ENCODE measurements around the gene CROCC2. TPM values are rescaled to one million over a fixed set of nuclear protein-coding genes. Genes with fewer than 3 reads are reported as not detected.
A peak's percentile ranks its signal among the peaks of the same experiment; 100 is the strongest.

The CROCC2 gene
- total and polyA plus RNA-seq, 7 donors = under 0.01 to 0.09 TPM; not detected in 5

GRCh38 chr2:241007880-241008710 is 102.0 kb downstream of the CROCC2 start:
- Histone ChIP-seq H3K4me3 (no peak overlapping the region), H3K27ac (no peak overlapping the region), H3K36me3 (peaks cover 0 to 8% (median 0%) of the 10 kb centered on the region in 4 donors), H3K4me1 (peaks cover 0 to 19% (median 14%) of the 10 kb centered on the region in 4 donors), H3K9me3 (peaks cover 4 to 20% (median 9%) of the 10 kb centered on the region in 4 donors), H3K27me3 (no peaks in the 10 kb centered on the region)
- whole genome bisulfite sequencing, 2 donors = 86 to 88% methylated on average over 20 of the region's 20 CpGs
- peak; percentile 63 for DNase-seq
- TF ChIP-seq CTCF (IDR thresholded peaks at IDR 0.05) (no peak), POLR2AphosphoS5 (IDR thresholded peaks at IDR 0.05) (no peak), EP300 (IDR thresholded peaks at IDR 0.05) (no peak), POLR2A (IDR thresholded peaks at IDR 0.05) (no peak)
- intact Hi-C loops (cut with DNase I) = no loop called here

- Histone ChIP-seq H3K4me3 (no peak overlapping the region), H3K4me1 (peaks cover 0 to 19% (median 14%) of the 10 kb centered on the region in 4 donors), H3K9me3 (peaks cover 3 to 15% (median 7%) of the 10 kb centered on the region in 4 donors), H3K27ac (no peak overlapping the region), H3K36me3 (peaks cover 0 to 2% (median 0%) of the 10 kb centered on the region in 4 donors), H3K27me3 (no peaks in the 10 kb centered on the region)
- DNase-seq = no peak
- 94 to 97% methylated on average over 7 of the region's 7 CpGs for WGBS, 2 donors
- intact Hi-C loops (cut with DNase I) = no loop called here
- TF ChIP-seq POLR2A (IDR thresholded peaks at IDR 0.05) (no peak), POLR2AphosphoS5 (IDR thresholded peaks at IDR 0.05) (no peak), EP300 (IDR thresholded peaks at IDR 0.05) (no peak), CTCF (IDR thresholded peaks at IDR 0.05) (no peak)
These were observed 102.6 kb downstream of the CROCC2 start for GRCh38 chr2:241008711-241009121.

GRCh38 chr2:241009191-241009590 is 103.1 kb downstream of the CROCC2 start:
- H3K36me3 ChIP-seq = no peaks in the 10 kb centered on the region
- 93 to 97% methylated on average over 2 of the region's 2 CpGs for WGBS, 2 donors
- peak; percentile 56 for DNase-seq
- TF ChIP-seq EP300 (IDR thresholded peaks at IDR 0.05) (no peak), CTCF (IDR thresholded peaks at IDR 0.05) (no peak), POLR2A (IDR thresholded peaks at IDR 0.05) (no peak), POLR2AphosphoS5 (IDR thresholded peaks at IDR 0.05) (no peak)
- H3K4me3 ChIP-seq = peak overlapping the region in 1 of 4 donors; percentile 41
- no peaks in the 10 kb centered on the region for H3K27me3 ChIP-seq
- peaks cover 0 to 19% (median 14%) of the 10 kb centered on the region in 4 donors for H3K4me1 ChIP-seq
- H3K27ac ChIP-seq = peak overlapping the region in 3 of 4 donors; percentile 56 to 69 (median 65)
- intact Hi-C loops (cut with DNase I) = no loop called here
- peaks cover 0 to 10% (median 2%) of the 10 kb centered on the region in 4 donors for H3K9me3 ChIP-seq

GRCh38 chr2:241009601-241010530 is 103.7 kb downstream of the CROCC2 start:
- Histone ChIP-seq H3K4me3 (peak overlapping the region; percentile 3 to 42 (median 34)), H3K9me3 (peaks cover 0 to 6% (median 0%) of the 10 kb centered on the region in 4 donors), H3K27ac (peak overlapping the region; percentile 22 to 69 (median 60)), H3K36me3 (no peaks in the 10 kb centered on the region), H3K4me1 (peaks cover 0 to 19% (median 14%) of the 10 kb centered on the region in 4 donors), H3K27me3 (no peaks in the 10 kb centered on the region)
- DNase-seq = peak; percentile 75
- 8% methylated on average over 28 of the region's 28 CpGs for WGBS, 2 donors
- TF ChIP-seq CTCF (IDR thresholded peaks at IDR 0.05) (peak in 1 of 4 experiments; percentile 7), EP300 (IDR thresholded peaks at IDR 0.05) (no peak)
- intact Hi-C loops (cut with DNase I) = no loop called here

Data from sigmoid colon (tissue), 7 donors.